PFSK-1 (cell line): ENCODE measurements around the gene RASSF8.

Experiments used
- FOXP2 ChIP-seq: optimal IDR thresholded peaks from 2 replicates; pipeline ENCODE3; 2011; ENCODE audit warnings: borderline replicate concordance, control low read depth, inconsistent platforms; ENCODE audit not compliant: insufficient read depth; ENCODE audit errors: extremely low read length, extremely low read depth
- POLR2AphosphoS5 ChIP-seq: IDR thresholded peaks from 2 replicates; pipeline ENCODE4 v1.6.1; 2012; ENCODE audit warnings: low read depth, mild to moderate bottlenecking, control low read depth, low read length, moderate library complexity
- REST ChIP-seq, 2 experiments: IDR thresholded peaks; 2 replicates each; pipeline versions ENCODE4 v1.6.1 to v1.8.0; 2011 to 2012; ENCODE audit warnings: low read depth in 2 of 2, low read length in 2 of 2, control low read depth in 1 of 2, inconsistent platforms in 1 of 2, mild to moderate bottlenecking in 1 of 2, moderate library complexity in 1 of 2; ENCODE audit not compliant: insufficient read depth in 1 of 2
- TAF1 ChIP-seq: IDR thresholded peaks from 2 replicates; pipeline ENCODE4 v1.6.1; 2012; ENCODE audit warnings: low read length, control low read depth, borderline replicate concordance; ENCODE audit not compliant: insufficient read depth

DNA sequence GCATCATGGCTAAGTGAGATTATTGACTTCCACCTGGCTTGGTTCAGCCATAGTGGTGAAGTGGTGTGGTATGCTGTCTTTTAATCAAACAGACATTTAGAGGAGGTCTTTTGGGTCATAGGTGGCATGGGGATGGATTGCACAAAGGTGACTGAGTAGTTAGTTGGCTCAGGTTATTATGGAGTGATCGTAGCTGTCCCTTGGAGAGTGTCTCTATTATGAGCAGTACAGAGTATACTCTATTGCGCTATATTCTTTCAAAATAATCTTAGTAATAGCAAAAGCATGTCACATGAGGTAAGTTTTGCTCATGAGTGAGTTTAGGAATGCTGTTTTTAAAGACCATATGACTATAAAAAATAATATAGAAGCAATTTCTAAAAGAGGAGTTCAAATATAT lies 60.4 kb downstream of the RASSF8 start:
- TF ChIP-seq TAF1 (no peak), REST (IDR thresholded peaks at IDR 0.05; ENCODE audit: insufficient read depth in 1 of 2, low read depth in 2 of 2, low read length in 2 of 2) (no peak), POLR2AphosphoS5 (no peak), FOXP2 (no peak)
